IMR-90 (cell line): ENCODE data around the gene R3HDML.

Experiments used
- CHD1 ChIP-seq: IDR thresholded peaks from 2 replicates; pipeline ENCODE4 v1.6.1; 2012; ENCODE audit warnings: low read depth, low read length, improper control_type of control experiment
- MAFK ChIP-seq: IDR thresholded peaks from 2 replicates; pipeline ENCODE4 v1.6.1; 2012; ENCODE audit warnings: low read depth, low read length, improper control_type of control experiment
- RAD21 ChIP-seq: IDR thresholded peaks from 2 replicates; pipeline ENCODE4 v1.6.1; 2012; ENCODE audit warnings: low read length, improper control_type of control experiment
- TF ChIP-seq, protein P1 (sequence below): conservative IDR thresholded peaks from 2 replicates; pipeline ENCODE4 v1.5.1; 2012; ENCODE audit warnings: mild to moderate bottlenecking, low read depth, low read length, improper control_type of control experiment

DNA sequence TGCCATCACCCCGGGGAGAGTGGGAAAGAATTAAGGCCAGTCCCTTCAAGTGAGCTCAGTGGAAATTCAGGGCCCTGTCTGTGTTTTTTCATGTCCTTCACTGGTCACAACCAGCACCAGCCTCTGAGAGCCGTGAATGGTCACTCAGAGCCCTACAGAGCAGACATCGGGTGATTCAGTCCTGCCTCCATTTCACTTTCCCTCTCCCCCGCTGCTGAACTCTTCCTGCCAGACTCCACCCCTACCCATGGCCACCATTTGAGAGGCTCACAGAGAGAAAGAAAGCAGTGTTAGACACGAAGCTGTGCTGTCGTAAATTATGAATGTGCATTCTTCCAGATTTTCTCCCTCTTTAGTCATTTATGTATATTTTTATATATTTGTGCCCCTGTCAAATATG is 5.4 kb downstream of the R3HDML start:
- TF ChIP-seq, protein P1, sequence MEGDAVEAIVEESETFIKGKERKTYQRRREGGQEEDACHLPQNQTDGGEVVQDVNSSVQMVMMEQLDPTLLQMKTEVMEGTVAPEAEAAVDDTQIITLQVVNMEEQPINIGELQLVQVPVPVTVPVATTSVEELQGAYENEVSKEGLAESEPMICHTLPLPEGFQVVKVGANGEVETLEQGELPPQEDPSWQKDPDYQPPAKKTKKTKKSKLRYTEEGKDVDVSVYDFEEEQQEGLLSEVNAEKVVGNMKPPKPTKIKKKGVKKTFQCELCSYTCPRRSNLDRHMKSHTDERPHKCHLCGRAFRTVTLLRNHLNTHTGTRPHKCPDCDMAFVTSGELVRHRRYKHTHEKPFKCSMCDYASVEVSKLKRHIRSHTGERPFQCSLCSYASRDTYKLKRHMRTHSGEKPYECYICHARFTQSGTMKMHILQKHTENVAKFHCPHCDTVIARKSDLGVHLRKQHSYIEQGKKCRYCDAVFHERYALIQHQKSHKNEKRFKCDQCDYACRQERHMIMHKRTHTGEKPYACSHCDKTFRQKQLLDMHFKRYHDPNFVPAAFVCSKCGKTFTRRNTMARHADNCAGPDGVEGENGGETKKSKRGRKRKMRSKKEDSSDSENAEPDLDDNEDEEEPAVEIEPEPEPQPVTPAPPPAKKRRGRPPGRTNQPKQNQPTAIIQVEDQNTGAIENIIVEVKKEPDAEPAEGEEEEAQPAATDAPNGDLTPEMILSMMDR = no peak
- TF ChIP-seq MAFK (no peak), RAD21 (no peak), CHD1 (no peak)
